GM21367 (cell line): ENCODE results near the gene ZNF619.

ENCODE experiments used
- ATAC-seq: cut with Tn5 transposase; IDR thresholded peaks from one replicate; pipeline ENCODE4 v1.9.1; 2021; ENCODE audit not compliant: unreplicated experiment

ZNF619 gene

DNA sequence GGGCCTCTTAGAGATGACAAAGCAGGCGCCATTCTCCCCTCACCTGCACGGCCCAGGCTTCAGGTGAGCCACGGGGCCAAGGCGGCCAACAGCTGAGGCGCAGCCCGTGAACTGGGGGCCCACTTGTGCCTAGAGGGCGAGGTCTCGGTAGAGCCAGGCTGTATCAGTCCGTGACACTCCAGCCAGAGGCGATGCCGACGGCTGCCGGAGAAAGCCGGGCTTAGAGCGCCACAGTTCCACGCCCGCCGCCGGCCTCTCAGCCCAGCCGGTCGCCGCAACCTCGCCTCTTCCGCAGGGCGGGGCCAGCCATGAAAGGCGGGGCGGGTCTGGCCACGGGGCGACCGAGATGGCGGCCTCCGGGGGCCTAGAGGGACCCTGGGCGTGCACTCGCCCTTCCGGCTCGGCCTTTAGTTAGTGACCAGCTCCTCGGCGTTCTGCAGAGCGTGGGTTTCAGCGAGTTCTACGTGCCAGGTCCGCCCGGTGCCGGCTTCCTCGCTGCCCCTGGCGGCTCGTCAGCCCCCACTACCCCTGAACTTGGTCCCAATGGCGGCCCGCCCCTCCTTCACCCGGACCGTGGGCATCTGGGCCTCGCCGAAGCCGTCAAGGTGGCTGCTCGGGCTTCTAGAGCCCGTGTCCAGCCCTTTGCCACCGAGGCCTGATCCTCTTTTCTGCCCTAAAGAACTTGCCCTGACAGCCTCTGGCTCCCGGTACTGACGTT is 47.8 kb downstream of the ZNF619 start, which contains the start of gene ZNF621:
TSS of gene ZNF621 (plus strand) at position 393 of the 718 bp plus-strand sequence. CDS start 881 bp downstream, outside the sequence.
- ATAC-seq: peak; percentile 98

DNA sequence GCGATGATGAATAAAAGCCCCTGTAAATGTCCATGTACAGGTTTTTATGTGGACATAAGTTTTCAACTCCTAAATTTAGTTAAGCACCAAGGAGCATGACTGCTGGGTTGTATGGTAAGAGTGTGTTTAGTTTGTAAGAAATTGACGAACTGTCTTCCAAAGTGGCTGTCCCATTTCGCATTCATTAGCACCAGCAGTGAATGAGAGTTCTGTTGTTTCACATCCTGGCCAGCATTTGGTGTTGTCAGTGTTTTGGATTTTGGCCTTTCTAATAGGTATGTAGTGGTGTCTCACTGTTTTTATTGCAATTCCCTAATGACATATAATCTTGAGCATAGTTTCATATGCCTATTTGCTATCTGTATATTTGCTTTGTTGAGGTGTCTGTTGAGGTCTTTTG is 51.5 kb downstream of the ZNF619 start:
- no peak for ATAC-seq

DNA sequence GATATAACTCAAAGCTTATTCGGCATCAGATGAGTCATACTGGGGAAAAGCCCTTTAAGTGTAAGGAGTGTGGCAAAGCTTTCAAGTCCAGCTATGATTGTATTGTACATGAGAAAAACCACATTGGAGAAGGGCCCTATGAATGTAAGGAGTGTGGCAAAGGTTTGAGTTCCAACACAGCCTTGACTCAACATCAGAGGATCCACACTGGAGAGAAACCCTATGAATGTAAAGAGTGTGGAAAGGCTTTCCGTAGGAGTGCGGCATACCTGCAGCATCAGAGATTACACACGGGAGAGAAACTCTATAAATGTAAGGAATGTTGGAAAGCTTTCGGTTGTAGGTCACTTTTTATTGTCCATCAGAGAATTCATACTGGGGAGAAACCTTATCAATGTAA is 55.3 kb downstream of the ZNF619 start:
- ATAC-seq: no peak

DNA sequence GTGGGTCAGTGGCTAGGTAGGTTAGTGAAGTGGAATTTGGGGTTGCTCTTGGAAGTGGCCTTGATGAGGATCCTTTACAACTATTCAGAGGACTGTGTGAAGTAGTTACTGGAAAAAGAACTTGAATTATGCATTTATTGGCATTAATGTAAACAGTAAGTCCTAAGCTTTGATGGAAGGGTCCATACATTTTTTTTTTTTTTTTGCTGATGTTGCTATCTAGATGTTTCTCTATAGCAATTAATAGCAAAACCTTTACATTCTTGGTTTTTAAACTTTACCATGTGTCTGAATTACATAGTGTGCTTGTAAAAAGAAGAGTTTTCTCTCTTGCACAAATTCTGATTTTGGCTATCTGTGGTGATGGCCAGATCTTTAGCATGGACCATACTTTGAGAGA is 57.4 kb downstream of the ZNF619 start:
- ATAC-seq: no peak
